ENCODE data around the gene TRIM8. TPM values are rescaled to one million over a fixed set of nuclear protein-coding genes. Genes with fewer than 3 reads are reported as not detected.
A peak's percentile ranks its signal among the peaks of the same experiment; 100 is the strongest.

Gene TRIM8
- total RNA-seq, 2 donors from 2014 or later: 63.6 to 73.0 TPM

DNA sequence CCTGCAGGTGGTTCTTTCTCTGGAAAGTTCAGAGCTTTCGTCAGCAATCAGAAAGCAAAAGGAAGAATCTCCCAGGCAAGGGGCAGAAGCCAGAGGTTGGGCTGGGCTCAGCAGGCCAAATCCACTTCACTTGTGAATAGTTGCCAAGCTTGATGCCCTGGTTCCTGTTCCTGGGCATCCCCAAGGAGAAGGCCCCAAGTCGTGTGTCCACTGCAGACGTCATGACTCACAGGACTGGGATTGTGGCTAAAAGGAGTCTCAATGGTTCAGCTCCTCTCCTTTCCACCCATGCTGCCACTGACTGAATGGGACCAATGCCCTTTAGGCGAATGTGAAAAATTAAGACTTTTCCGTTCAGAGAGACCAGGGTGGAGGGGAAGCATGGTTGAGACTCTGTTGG, 38.6 kb upstream of the TRIM8 start:
- H3K4me3 Mint-ChIP-seq: no peak overlapping the region
- no peak overlapping the region for H3K27ac Mint-ChIP-seq

DNA sequence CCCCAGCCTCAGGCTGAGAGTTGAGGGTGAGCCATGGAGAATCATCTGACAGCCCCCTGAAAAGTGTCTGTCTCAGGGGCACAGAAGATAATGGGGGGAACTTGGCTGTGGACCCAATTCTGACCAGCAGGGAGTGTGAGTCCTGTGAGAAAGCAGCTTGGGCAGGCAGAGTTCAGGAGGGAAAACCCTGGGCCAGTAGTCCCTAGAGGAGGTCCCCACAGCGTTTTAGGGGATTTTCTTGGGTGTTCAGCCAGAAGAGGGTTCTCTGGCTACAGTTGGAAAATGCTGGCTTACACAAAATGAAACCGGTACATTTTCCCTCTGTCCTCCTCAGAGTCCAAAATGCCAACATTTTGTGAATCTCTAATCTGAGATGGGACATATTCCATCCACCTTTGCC, 35.8 kb upstream of the TRIM8 start:
- H3K27ac Mint-ChIP-seq: peak overlapping the region; percentile 45
- no peaks in the 10 kb centered on the region for H3K27me3 Mint-ChIP-seq
- H3K36me3 Mint-ChIP-seq (ENCODE audit: low read depth): peaks cover 3% of the 10 kb centered on the region
- H3K9me3 ChIP-seq (ENCODE audit: control insufficient read depth, low read length, poor library complexity, severe bottlenecking): no peaks in the 10 kb centered on the region
- peaks cover 29% of the 10 kb centered on the region for H3K4me1 Mint-ChIP-seq
- DNase-seq (no peak), ATAC-seq (no peak)
- no peak overlapping the region for H3K4me3 Mint-ChIP-seq

More for the DNA sequence above, 38.6 kb upstream of the TRIM8 start:
- H3K9me3 ChIP-seq (ENCODE audit: control insufficient read depth, low read length, poor library complexity, severe bottlenecking): no peaks in the 10 kb centered on the region
- Mint-ChIP-seq H3K36me3 (ENCODE audit: low read depth) (peaks cover 3% of the 10 kb centered on the region), H3K4me1 (peaks cover 11% of the 10 kb centered on the region), H3K27me3 (no peaks in the 10 kb centered on the region)
- ATAC-seq (no peak), DNase-seq (no peak)

DNA sequence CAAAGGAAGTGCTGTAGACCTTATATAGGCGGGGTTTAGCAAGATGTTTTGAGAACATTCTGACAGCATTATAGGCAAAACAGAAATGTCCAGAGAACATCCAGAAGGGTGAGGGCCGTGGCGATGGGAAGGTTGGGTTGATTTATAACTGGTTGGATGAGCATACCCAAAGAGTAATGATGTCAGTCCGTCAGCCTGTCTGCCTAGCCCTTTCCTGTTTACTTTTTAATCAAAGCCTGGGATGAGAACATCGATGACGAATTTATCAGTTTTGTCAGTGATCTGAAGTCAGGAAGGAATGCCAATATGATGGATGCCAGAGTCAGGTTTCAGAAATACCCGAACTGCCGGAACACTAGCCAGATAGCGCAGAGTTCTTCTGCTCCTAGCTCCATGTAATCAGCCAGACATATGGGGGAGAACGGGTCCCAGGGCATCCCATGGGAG, 33.8 kb upstream of the TRIM8 start:
- H3K27ac Mint-ChIP-seq: peak overlapping the region; percentile 96
- ATAC-seq (no peak), DNase-seq (no peak)
- peak overlapping the region; percentile 80 for H3K4me3 Mint-ChIP-seq
- no peaks in the 10 kb centered on the region for H3K36me3 Mint-ChIP-seq (ENCODE audit: low read depth)
- H3K27me3 Mint-ChIP-seq: no peaks in the 10 kb centered on the region
- no peaks in the 10 kb centered on the region for H3K9me3 ChIP-seq (ENCODE audit: control insufficient read depth, low read length, poor library complexity, severe bottlenecking)
- H3K4me1 Mint-ChIP-seq: peaks cover 29% of the 10 kb centered on the region

DNA sequence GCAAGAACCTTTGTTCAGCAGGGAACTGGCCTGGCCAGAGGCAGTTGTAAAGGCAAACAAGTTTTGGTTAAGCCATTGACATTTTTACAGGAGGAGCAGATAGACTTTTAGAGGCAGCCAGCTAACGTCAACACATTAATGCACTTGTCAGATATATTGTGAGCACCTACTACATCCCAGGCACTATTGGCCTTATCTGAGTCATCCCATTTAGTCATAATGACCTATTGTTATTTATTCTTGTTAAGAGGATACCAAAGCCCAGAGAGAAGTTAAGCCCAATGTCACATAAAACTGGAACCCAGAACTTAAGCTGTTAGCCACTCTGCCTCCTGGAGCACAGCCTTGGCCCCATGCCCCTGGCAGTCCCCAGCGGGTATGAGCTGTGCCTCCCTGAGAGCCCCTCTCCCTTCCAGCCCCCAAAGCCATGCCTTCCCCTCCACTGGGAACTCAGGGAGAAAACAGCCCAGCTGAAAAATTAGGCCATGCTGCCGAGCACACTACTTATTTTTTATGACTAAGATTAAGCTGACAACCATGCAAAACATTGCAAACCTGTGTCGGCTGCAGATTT, 32.7 kb upstream of the TRIM8 start:
- peaks cover 31% of the 10 kb centered on the region for H3K4me1 Mint-ChIP-seq
- DNase-seq: no peak
- no peaks in the 10 kb centered on the region for H3K36me3 Mint-ChIP-seq (ENCODE audit: low read depth)
- no peaks in the 10 kb centered on the region for H3K9me3 ChIP-seq (ENCODE audit: control insufficient read depth, low read length, poor library complexity, severe bottlenecking)
- H3K27me3 Mint-ChIP-seq: no peaks in the 10 kb centered on the region
- H3K27ac Mint-ChIP-seq: peak overlapping the region; percentile 96
- no peak for ATAC-seq
- peak overlapping the region; percentile 59 for H3K4me3 Mint-ChIP-seq

DNA sequence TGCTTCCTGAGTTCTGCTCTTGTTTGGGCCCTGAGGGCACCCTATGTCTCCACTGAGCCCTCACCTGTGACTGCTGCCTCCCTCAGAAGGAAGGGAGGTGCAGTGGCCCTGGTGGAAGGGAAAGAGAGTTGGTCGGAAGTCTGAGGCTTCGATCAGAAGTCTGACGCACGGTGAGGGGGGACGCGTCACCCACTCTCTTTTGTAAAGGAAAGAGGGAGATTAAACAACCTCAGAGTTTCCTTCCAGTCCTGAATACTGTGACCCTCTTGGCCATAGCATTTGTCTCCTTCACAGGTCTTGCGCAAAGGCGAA, 31.4 kb upstream of the TRIM8 start:
- peak in 2 of 3 donors; percentile 37 to 40 for DNase-seq
- H3K9me3 ChIP-seq (ENCODE audit: control insufficient read depth, low read length, poor library complexity, severe bottlenecking): no peaks in the 10 kb centered on the region
- Mint-ChIP-seq H3K4me1 (peaks cover 31% of the 10 kb centered on the region), H3K4me3 (peak overlapping the region; percentile 73), H3K36me3 (ENCODE audit: low read depth) (no peaks in the 10 kb centered on the region), H3K27me3 (no peaks in the 10 kb centered on the region), H3K27ac (peak overlapping the region; percentile 96)
- peak; percentile 82 for ATAC-seq

DNA sequence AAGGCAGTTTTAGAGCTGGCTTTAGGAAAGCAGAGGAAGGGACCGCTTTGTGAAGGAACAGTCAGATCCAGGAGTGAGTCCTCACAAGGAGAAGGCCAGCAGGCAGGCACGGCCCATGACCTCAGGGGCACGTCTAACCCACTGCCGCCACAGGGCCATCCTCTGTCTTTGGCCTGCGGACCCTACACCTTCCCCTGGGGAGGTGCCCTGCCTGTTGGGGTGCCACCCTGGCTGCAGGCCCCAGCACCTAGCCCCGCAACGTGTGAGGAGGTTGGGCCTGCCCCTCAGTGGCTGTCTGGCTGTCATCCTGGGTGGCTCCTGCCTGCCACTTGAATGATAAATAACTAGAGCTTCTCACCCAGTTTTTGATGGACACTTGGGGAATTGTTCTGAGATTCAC, 31.0 kb upstream of the TRIM8 start:
- H3K27ac Mint-ChIP-seq: peak overlapping the region; percentile 96
- no peaks in the 10 kb centered on the region for H3K9me3 ChIP-seq (ENCODE audit: control insufficient read depth, low read length, poor library complexity, severe bottlenecking)
- ATAC-seq (peak; percentile 20), DNase-seq (no peak)
- no peaks in the 10 kb centered on the region for H3K36me3 Mint-ChIP-seq (ENCODE audit: low read depth)
- no peaks in the 10 kb centered on the region for H3K27me3 Mint-ChIP-seq
- peak overlapping the region; percentile 73 for H3K4me3 Mint-ChIP-seq
- H3K4me1 Mint-ChIP-seq: peaks cover 28% of the 10 kb centered on the region

DNA sequence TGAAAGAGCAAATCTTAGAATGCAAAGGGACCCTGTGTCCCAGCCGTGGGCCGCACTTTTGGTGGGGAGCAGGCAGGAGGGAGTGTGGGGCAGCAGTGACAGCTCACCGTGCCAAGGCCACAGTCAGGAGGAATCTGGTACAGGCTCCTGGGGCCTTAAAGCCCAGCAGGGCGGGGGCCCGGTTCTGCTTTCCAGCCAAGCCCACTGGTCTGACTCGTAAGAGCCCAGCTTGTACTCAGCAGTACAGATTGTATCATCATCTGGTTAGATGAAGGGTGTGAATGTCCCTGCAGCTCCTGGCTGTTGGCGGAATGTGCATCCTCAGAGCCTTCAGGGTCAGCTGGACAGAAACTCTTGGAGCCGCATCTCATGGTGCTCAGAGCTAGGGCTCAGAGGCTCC, 30.5 kb upstream of the TRIM8 start:
- DNase-seq (no peak), ATAC-seq (no peak)
- peak overlapping the region; percentile 96 for H3K27ac Mint-ChIP-seq
- peaks cover 28% of the 10 kb centered on the region for H3K4me1 Mint-ChIP-seq
- H3K4me3 Mint-ChIP-seq: no peak overlapping the region
- H3K27me3 Mint-ChIP-seq: no peaks in the 10 kb centered on the region
- H3K36me3 Mint-ChIP-seq (ENCODE audit: low read depth): no peaks in the 10 kb centered on the region
- H3K9me3 ChIP-seq (ENCODE audit: control insufficient read depth, low read length, poor library complexity, severe bottlenecking): no peaks in the 10 kb centered on the region

DNA sequence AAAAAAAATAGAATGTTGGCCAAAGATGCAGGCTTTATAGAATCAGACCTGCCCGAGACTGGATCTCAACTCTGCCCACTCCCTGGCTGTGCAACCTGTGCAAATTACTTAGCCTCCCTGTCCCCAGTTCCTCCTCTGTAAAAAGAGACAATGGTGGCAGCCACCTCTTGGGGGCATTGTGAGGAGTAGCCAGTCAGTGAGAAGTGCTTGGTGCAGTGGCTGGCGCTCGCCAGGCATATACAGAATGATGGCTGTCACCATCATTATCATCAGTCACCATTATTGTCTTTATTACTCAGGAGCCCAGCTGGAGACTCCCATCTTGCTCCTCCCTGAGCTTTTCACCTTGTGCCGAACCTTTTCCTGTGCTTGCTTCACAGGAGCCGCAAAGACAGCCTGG, 29.4 kb upstream of the TRIM8 start:
- H3K4me1 Mint-ChIP-seq: peaks cover 26% of the 10 kb centered on the region
- peak overlapping the region; percentile 16 for H3K27ac Mint-ChIP-seq
- no peak overlapping the region for H3K4me3 Mint-ChIP-seq

DNA sequence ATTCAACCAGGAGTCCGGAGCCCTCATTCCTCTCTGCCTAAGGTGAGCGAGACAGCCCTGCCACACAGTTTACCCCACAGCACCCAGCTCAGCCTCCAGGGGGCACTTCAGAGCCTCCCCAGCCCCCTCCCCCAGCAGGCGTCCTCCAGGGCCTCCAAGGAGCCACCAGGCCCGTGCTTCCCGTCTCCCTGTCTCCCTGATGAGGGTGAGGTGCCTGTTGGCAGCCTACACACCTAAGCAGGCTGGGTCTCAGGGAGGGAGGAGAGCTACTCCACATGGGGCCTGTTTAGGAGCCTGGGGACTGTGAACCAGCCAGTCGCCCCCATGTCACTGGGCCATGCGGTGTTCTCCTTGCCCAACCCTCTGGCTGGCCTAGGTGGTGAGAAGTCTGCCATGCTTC, 28.9 kb upstream of the TRIM8 start:
- Mint-ChIP-seq H3K4me3 (no peak overlapping the region), H3K27ac (peak overlapping the region; percentile 16), H3K4me1 (peaks cover 26% of the 10 kb centered on the region), H3K27me3 (no peaks in the 10 kb centered on the region), H3K36me3 (ENCODE audit: low read depth) (no peaks in the 10 kb centered on the region)
- no peak for DNase-seq
- H3K9me3 ChIP-seq (ENCODE audit: control insufficient read depth, low read length, poor library complexity, severe bottlenecking): no peaks in the 10 kb centered on the region
- no peak for ATAC-seq

More for the DNA sequence above, 29.4 kb upstream of the TRIM8 start:
- no peaks in the 10 kb centered on the region for H3K36me3 Mint-ChIP-seq (ENCODE audit: low read depth)
- DNase-seq: no peak
- no peak for ATAC-seq
- no peaks in the 10 kb centered on the region for H3K9me3 ChIP-seq (ENCODE audit: control insufficient read depth, low read length, poor library complexity, severe bottlenecking)
- H3K27me3 Mint-ChIP-seq: no peaks in the 10 kb centered on the region

DNA sequence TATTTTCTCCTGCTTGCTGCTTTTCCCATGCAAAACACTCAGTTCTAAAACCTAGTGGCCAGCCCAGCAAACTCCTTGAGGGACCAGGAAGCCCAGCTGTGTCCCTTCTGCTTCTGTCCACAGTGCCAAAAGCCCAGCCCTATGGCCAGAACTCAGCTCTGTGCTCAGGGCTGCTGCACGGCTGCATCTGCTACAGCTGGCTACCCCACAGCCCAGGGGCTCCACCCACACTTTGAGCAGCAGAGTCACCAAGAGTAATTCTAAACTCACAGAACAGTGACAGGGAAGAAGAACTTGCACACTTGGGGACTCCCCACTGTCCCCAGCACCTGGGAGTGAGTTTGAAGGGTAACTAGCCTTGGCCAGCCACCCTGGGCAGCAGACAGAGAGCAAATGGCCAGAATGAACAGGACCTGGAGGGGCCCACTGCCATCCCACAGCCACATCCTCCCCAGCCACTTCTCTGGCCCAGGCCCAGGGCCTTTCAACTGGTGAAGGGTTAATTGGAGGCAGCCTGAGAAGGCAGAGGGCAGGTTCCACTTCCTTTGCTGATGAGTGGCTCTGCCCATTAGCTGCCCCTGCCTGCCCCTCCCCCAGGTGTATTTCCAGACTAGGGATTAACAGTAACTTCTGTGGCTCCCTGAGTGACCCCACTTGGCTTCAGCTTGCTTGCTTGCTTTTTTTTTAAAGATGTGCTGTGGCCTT, 28.1 kb upstream of the TRIM8 start:
- DNase-seq (no peak), ATAC-seq (no peak)
- no peaks in the 10 kb centered on the region for H3K9me3 ChIP-seq (ENCODE audit: control insufficient read depth, low read length, poor library complexity, severe bottlenecking)
- H3K27me3 Mint-ChIP-seq: no peaks in the 10 kb centered on the region
- peaks cover 25% of the 10 kb centered on the region for H3K4me1 Mint-ChIP-seq
- H3K36me3 Mint-ChIP-seq (ENCODE audit: low read depth): no peaks in the 10 kb centered on the region
- H3K4me3 Mint-ChIP-seq: no peak overlapping the region
- no peak overlapping the region for H3K27ac Mint-ChIP-seq

DNA sequence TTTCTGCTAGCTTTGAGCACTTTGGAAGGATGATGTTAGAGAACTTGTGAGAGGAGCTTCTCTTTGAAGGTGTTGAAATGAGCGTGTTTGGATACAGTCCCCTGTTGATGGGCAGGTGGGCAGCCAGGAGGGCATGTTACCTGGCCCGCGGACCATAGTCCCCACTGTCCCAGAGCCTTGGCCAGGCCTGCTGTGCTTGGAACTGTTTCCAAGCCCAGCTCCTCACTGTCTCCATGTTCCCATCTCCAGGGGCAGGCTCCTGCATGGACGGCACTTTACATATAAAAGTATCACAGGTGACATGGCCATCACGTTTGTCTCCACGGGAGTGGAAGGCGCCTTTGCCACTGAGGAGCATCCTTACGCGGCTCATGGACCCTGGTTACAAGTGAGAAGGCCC, 27.2 kb upstream of the TRIM8 start:
- peaks cover 21% of the 10 kb centered on the region for H3K4me1 Mint-ChIP-seq
- H3K4me3 Mint-ChIP-seq: no peak overlapping the region
- H3K27ac Mint-ChIP-seq: no peak overlapping the region
- H3K9me3 ChIP-seq (ENCODE audit: control insufficient read depth, low read length, poor library complexity, severe bottlenecking): no peaks in the 10 kb centered on the region
- DNase-seq (no peak), ATAC-seq (no peak)
- no peaks in the 10 kb centered on the region for H3K36me3 Mint-ChIP-seq (ENCODE audit: low read depth)
- H3K27me3 Mint-ChIP-seq: no peaks in the 10 kb centered on the region

DNA sequence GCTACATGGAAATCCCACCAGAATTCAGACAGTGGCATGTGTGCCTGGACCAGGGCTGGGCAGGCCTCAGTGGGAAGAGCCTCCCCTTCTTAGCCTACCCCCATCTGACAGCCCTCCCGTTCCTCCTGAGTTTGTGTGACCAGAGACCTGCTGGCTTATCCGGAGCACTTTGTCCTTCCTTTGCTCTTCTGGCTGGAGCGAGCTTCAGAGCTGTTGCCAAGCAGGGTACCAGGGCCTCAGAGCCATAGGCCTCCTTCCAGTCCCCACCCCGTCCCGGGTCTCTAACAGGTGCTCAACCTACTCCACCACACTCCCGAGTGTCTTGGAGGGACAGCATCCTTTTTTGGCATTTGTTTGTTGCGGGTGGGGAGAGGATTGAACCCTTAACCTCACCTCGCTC, 26.5 kb upstream of the TRIM8 start:
- Mint-ChIP-seq H3K4me1 (peaks cover 18% of the 10 kb centered on the region), H3K4me3 (no peak overlapping the region), H3K36me3 (ENCODE audit: low read depth) (no peaks in the 10 kb centered on the region), H3K27ac (no peak overlapping the region), H3K27me3 (no peaks in the 10 kb centered on the region)
- no peak for DNase-seq
- no peak for ATAC-seq
- H3K9me3 ChIP-seq (ENCODE audit: control insufficient read depth, low read length, poor library complexity, severe bottlenecking): no peaks in the 10 kb centered on the region

DNA sequence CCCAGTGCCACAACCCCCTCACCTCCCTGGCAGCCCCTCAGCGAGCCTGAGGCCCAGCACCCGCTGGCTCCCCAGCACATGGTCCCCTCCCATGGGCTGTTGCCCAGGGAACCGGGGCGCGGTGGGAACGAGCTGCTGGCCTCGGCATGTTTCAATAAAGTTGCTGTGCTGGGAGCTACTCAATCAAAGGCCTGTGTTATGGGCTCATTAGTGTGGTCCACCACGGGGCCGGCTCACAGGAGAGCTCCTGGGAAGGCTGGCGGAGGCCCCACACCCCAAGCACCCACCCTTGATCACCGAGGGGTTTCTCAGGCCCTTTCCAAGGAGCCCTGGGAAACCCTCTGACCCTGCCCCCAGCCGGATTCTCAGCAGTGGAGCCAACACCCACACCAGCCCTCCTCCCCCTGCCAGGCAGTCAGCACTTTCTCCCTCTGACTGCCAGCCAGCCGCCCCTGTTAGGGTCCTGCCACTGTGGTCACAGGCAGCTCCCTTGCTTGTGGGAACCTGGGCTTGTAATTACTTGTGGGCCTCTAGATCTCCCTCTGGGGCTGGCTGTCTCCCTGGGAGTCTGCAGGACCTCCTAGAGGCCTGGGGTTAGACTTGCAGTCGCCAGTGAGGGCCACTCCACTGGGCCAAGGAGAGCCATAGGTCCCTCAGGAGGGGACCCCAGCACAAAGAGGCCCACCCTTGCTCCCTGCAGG, 24.8 kb upstream of the TRIM8 start:
- peaks cover 14% of the 10 kb centered on the region for H3K4me1 Mint-ChIP-seq
- peak overlapping the region; percentile 71 for H3K27ac Mint-ChIP-seq
- H3K9me3 ChIP-seq (ENCODE audit: control insufficient read depth, low read length, poor library complexity, severe bottlenecking): no peaks in the 10 kb centered on the region
- H3K4me3 Mint-ChIP-seq: no peak overlapping the region
- no peak for ATAC-seq
- H3K27me3 Mint-ChIP-seq: no peaks in the 10 kb centered on the region
- no peak for DNase-seq
- no peaks in the 10 kb centered on the region for H3K36me3 Mint-ChIP-seq (ENCODE audit: low read depth)

All from T-helper 17 cell (primary cell).